LNCAP (cell line): ENCODE data around the gene USP3.

Experiments used
- TF ChIP-seq, protein P1 (sequence below): fragments of 450-650 bp; IDR thresholded peaks from 2 replicates; pipeline ENCODE4 v1.5.1; 2017; ENCODE audit warnings: mild to moderate bottlenecking

The USP3 gene

DNA sequence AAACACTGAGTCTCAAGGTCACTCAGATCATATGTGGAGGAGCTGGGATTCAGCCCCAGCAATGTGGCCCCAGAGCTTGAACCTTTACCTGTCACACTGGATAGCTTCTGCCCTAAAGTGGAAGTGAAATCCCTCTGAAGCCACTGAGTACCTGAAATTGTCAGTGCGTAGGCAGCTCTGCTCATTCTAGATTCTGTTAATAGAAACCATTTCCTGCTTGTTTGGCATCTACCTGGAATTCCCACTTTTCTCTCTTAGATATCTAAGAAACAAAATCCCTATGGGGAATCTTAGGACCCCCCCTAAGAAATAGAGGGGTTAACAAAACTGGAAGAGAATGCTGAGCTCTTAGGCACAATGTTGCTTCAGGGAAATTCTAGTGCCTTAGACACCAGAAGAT, 122.6 kb downstream of the USP3 start:
- TF ChIP-seq, protein P1, sequence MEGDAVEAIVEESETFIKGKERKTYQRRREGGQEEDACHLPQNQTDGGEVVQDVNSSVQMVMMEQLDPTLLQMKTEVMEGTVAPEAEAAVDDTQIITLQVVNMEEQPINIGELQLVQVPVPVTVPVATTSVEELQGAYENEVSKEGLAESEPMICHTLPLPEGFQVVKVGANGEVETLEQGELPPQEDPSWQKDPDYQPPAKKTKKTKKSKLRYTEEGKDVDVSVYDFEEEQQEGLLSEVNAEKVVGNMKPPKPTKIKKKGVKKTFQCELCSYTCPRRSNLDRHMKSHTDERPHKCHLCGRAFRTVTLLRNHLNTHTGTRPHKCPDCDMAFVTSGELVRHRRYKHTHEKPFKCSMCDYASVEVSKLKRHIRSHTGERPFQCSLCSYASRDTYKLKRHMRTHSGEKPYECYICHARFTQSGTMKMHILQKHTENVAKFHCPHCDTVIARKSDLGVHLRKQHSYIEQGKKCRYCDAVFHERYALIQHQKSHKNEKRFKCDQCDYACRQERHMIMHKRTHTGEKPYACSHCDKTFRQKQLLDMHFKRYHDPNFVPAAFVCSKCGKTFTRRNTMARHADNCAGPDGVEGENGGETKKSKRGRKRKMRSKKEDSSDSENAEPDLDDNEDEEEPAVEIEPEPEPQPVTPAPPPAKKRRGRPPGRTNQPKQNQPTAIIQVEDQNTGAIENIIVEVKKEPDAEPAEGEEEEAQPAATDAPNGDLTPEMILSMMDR, result no peak

DNA sequence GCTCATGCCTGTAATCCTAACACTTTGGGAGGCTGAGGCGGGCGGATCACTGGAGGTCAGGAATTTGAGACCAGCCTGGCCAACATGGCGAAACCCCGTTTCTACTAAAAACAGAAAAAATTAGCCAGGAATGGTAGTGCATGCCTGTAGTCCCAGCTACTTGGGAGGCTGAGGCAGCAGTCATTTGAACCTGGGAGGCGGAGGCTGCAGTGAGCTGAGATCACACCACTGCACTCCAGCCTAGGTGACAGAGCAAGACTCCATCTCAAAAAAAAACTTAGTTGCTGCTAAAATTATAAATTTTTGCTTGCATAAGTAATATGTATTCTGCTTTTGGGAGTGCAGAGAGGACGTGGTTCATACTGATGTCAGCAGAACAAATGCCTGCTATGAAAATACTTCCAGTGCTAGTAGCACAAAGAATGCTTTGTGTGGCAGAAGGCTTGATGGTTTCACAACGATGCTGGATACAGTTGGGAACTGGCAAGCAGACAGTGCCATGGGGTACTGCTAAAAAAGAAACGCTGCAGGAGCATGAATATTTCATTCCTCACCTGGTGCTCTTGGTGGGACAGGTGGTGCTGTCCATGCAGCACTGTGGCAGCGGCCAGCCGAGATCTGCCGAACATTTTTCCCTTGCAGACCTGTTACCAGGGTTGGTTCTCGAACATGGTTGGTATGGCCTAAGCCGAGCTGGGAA, 123.9 kb downstream of the USP3 start:
- TF ChIP-seq, protein P1, result no peak

DNA sequence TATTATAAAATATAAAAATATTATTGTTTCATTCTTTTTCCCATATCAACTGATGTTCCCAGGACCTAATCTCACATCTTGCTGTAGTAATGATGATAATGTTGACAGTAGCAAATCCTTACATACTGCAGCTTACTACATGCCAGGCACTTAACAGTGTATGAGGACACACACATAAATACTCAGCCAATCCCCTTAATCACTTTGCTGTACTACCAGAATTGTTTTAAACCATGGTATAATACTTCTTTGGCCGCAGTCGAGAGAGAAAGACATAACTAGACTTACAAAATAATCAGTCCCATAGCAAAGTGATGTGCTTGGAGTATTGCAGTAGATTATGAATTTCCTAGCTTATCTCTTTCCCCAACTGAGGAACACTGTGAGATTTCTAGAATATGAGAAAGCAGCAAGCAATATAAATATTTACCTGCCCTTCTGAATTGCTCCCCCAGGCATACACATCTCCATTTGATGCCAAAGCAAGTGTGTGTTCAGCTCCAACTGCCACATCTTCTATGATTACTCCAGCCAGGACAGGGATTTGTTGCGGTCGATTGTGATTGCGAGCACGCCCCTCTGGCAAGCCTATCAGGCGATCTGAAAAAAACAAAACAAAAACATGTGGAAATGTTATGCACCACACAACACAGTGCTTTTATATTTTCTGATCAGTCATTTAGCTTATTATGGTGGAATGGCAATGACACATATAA, 125.8 kb downstream of the USP3 start:
- TF ChIP-seq, protein P1, result no peak

DNA sequence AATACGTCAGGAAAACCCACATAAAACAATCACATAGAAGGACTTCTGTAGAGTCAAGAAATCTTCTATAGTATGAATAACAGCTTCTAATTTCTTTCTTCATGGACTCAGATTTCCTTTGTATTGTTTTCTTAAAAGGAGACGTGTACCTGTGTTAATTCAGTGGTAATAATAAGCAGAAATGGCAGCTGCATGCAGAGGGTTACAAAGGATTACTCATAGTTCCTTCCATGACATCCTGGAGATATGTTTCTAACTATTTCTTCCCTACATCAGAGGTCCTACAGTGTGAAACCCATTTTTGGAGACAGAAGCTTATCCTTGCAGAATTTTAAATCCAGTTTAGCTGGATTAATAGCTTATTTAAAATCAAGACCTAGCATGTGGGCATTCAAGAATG, 128.9 kb downstream of the USP3 start:
- TF ChIP-seq, protein P1, result no peak

DNA sequence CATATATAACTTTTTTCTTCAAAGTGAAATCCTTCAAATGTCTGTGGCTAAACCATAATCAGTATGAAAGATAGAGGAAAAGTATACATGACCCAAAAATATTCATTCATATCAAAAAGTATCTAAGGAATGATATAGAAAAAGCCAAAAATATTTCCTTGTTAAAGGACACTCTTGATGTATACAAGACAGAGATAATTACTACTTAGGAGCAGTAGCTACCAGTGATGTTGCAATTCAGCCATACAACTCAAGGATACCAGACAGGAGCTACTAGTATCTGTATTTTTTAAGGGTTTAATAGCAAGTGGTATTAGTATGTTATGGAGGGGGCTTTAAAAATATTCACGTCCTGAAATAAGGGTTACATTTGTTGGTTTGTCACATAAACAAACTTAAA, 129.8 kb downstream of the USP3 start:
- TF ChIP-seq, protein P1, result no peak

DNA sequence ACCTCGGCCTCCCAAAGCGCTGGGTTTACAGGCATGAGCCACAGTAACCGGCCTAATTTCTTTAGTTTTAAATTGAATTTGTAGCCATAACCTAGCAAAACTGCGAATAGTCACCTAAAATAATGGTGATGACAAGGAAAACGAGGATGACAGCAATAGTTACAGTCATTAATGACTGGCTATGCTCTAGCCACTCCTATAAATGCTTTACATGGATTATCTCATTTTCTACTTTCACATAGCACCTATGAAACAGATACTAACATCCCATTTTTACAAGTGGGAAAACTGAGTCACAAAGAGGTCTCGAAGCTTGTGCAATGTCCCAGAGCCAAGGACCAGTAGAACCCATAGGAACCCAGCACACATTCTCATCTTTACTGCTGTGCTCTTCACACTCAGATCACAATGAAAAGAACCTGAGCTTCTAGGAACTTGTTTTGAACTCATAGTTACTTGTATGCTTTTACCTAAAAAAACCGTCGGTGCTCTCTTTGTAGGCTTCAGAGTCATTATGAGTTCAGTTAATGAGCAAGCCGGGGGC, 132.2 kb downstream of the USP3 start:
- TF ChIP-seq, protein P1, result no peak

DNA sequence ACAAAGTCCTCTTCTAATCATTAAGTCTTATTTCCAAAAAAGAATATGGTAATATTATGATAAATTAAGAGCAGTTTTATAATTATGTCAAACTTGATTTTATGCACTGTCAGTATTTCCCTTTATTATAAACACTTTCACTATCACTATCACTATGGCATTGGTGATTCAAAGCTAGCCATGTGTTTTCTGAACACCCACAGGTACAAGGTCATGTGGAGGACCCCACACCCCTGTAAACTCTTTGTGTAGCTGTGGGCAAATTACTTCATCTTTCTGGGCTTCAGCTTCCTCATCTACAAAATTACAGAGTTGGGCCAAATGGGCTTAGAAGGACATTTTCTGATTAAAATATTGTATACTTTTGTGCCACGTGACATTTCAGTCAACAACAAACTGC, 134.4 kb downstream of the USP3 start:
- TF ChIP-seq, protein P1, result no peak
